Regular cardiac myocyte (primary cell): Measurements from ENCODE around the gene GRAMD1A. TPM values are rescaled to one million over a fixed set of nuclear protein-coding genes. Genes with fewer than 3 reads are reported as not detected.

Experiments
- total RNA-seq: library from RNA; depleted of rRNA; stranded (reverse); fragments of >200 nt; gene quantifications from 2 replicates; pipeline ENCODE4 v1.2.3, GENCODE V29; 2014

The GRAMD1A gene
- total RNA-seq, result 14.2 and 23.1 TPM in 2 replicates

GRCh38 chr19:34999498-35000337 is at the start of gene GRAMD1A:
Gene GRAMD1A (plus strand): TSS chr19:35000323. CDS start chr19:35000479, 156 bp downstream.

GRCh38 chr19:34963573-34964406 is 36.3 kb upstream of the GRAMD1A start, which contains the start of gene ZNF792:
Gene ZNF792 (minus strand): TSS chr19:34964229. CDS start chr19:34963662, 567 bp downstream.

DNA sequence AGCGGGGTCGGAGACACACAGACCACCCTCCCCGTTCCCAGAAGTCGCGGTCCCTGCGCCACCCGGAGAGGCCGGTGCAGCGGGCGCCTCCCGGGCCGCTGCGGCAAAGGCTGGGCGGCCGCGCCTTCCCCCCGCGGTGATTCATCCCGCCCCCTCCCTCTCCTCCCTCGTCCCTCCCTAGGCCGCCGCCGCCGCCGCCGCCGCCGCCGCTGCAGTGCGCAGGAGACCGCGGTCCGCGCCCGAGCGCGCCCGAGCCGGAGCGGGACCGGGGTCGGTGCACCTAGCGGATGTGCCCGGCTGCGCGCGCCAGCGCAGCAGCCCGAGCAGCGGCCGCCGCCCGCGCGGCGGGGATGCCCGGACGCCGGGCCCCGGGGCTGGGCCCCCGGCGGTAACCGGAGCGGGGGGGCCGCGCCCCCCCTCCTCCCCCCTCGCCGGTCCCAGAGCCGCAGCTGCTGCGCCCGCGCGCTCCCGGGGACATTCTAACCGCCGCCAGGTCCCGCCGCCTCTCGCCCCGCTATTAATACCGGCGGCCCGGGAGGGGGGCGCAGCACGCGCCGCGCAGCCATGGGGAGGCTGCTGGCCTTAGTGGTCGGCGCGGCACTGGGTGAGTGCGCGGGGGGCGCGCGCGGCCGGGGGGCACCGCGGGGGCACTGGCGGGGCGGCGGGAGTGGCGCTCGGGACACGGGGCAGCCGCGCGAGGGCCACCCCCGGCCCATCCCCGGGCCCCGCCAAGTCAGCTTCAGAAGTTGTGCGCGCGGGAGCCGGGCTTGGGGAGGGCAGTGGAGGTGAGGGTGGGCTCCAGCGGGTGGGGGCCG is 30.3 kb downstream of the GRAMD1A start, which contains the start of gene SCN1B:
SCN1B (plus strand) TSS at position 214 of the 815 bp plus-strand sequence; CDS start at position 565, 351 bp downstream.

DNA sequence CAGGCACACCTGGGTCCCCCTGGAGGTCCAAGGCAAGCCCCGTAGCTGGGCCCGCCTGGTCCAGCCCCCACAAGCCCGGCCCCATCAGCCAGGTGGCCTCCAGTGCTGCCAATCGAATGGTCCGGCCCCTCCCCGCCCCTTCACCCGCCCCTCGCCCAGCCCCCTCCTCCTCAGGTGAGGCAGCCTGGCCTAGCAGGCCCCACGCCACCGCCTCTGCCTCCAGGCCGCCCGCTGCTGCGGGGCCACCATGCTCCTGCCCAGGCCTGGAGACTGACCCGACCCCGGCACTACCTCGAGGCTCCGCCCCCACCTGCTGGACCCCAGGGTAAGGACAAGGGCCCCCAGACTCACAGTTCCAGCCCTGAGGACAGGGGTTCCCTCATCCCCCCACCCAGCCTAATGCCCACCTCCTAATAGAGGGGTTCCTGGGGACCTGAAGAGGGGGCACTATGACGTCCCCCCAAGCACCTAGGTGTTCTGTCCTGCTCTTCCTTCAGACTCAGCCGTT is 41.5 kb downstream of the GRAMD1A start, which contains the start of gene HPN:
HPN (plus strand) TSS at position 174 of the 508 bp plus-strand sequence. CDS start 786 bp downstream, outside the sequence.

Other genes starting within 250 kb of the GRAMD1A start
- 3.6 and 5.9 TPM in 2 replicates for gene ZNF599, start 227.1 kb upstream of the GRAMD1A start, total RNA-seq
- gene ZNF30, start 73.4 kb upstream of the GRAMD1A start, total RNA-seq, result 2.7 and 3.1 TPM in 2 replicates
- 4.8 and 5.6 TPM in 2 replicates for gene ZNF792, start 36.1 kb upstream of the GRAMD1A start, total RNA-seq
- 1.3 and 2.3 TPM in 2 replicates for gene SCN1B, start 30.1 kb downstream of the GRAMD1A start, total RNA-seq
- gene HPN, start 41.4 kb downstream of the GRAMD1A start, total RNA-seq, result under 0.01 TPM in 1 of 2 replicates, not detected in the other
- gene FXYD3, start 115.5 kb downstream of the GRAMD1A start, total RNA-seq, result 0.38 TPM in 1 of 2 replicates, not detected in the other
- gene LGI4, start 134.7 kb downstream of the GRAMD1A start, total RNA-seq, result under 0.01 and 3.7 TPM in 2 replicates
- 0.58 and 1.4 TPM in 2 replicates for gene FXYD1, start 138.5 kb downstream of the GRAMD1A start, total RNA-seq
- gene FXYD7, start 142.9 kb downstream of the GRAMD1A start, total RNA-seq, result not detected in 2 replicates
- 11.8 and 16.3 TPM in 2 replicates for gene FXYD5, start 154.4 kb downstream of the GRAMD1A start, total RNA-seq
- gene FAM187B, start 228.4 kb downstream of the GRAMD1A start, total RNA-seq, result not detected in 2 replicates
- 0.28 and 1.7 TPM in 2 replicates for gene LSR, start 248.7 kb downstream of the GRAMD1A start, total RNA-seq